Stimulated activated CD4-positive, alpha-beta T cell treated with anti-CD3 and anti-CD28 coated beads, TNF-alpha, amount 100 ng/mL, for 24 hours (primary cell): ENCODE data around the gene SAMM50.

Experiments
- DNase-seq, 3 experiments: peaks; one replicate each; pipeline ENCODE4 v3.0.0-alpha.2; 2020; ENCODE audit warnings: low read depth in 3 of 3

The SAMM50 gene

GRCh38 chr22:43955040-43955882 lies at the start of gene SAMM50:
TSS of gene SAMM50 (plus strand) at chr22:43955442. CDS start at chr22:43955578, 136 bp downstream.
- peak; percentile 81 to 91 (median 83) for DNase-seq

- no peak for DNase-seq
Measured at GRCh38 chr22:43905681-43906080, 49.6 kb upstream of the SAMM50 start.

- no peak for DNase-seq
Measured at GRCh38 chr22:43909708-43910107, 45.5 kb upstream of the SAMM50 start.

- no peak for DNase-seq
Measured at GRCh38 chr22:43910178-43910695, 45.0 kb upstream of the SAMM50 start.

GRCh38 chr22:43911351-43911750 lies 43.9 kb upstream of the SAMM50 start:
- no peak for DNase-seq

- no peak for DNase-seq
Measured at GRCh38 chr22:43917521-43917920, 37.7 kb upstream of the SAMM50 start.

- DNase-seq: no peak
Measured at GRCh38 chr22:43919106-43919973, 35.9 kb upstream of the SAMM50 start.

GRCh38 chr22:43921370-43921769 lies 33.9 kb upstream of the SAMM50 start:
- DNase-seq: no peak

- DNase-seq: no peak
Measured at GRCh38 chr22:43922123-43922522, 33.1 kb upstream of the SAMM50 start.

- DNase-seq: no peak
Measured at GRCh38 chr22:43923191-43923590, 32.1 kb upstream of the SAMM50 start.

GRCh38 chr22:43923631-43924464 lies 31.4 kb upstream of the SAMM50 start, which contains the start of gene PNPLA3:
TSS of gene PNPLA3 (plus strand) at chr22:43923805. CDS start at chr22:43923912, 107 bp downstream.
- DNase-seq: peak; percentile 54 to 83 (median 69)

GRCh38 chr22:43924877-43925276 lies 30.4 kb upstream of the SAMM50 start:
- DNase-seq: no peak

- DNase-seq: no peak
Measured at GRCh38 chr22:43925433-43926348, 29.6 kb upstream of the SAMM50 start.

- DNase-seq: no peak
Measured at GRCh38 chr22:43926349-43926710, 28.9 kb upstream of the SAMM50 start.

- no peak for DNase-seq
Measured at GRCh38 chr22:43928468-43928867, 26.8 kb upstream of the SAMM50 start.

- DNase-seq: no peak
Measured at GRCh38 chr22:43928908-43929307, 26.3 kb upstream of the SAMM50 start.

- DNase-seq: no peak
Measured at GRCh38 chr22:43931771-43932170, 23.5 kb upstream of the SAMM50 start.

- DNase-seq: no peak
Measured at GRCh38 chr22:43941449-43941848, 13.8 kb upstream of the SAMM50 start.

- no peak for DNase-seq
Measured at GRCh38 chr22:43944670-43945430, 10.4 kb upstream of the SAMM50 start.
